ENCODE measurements around the gene FARP1. TPM values are rescaled to one million over a fixed set of nuclear protein-coding genes. Genes with fewer than 3 reads are reported as not detected.
"Not testable (repeated sequence)": the region's sequence is repeated elsewhere in the genome, so short reads cannot be mapped to it uniquely, and the experiment has no call there.

FARP1 gene
- total RNA-seq, 2 donors from 2014 or later: 1.0 to 2.2 TPM

DNA sequence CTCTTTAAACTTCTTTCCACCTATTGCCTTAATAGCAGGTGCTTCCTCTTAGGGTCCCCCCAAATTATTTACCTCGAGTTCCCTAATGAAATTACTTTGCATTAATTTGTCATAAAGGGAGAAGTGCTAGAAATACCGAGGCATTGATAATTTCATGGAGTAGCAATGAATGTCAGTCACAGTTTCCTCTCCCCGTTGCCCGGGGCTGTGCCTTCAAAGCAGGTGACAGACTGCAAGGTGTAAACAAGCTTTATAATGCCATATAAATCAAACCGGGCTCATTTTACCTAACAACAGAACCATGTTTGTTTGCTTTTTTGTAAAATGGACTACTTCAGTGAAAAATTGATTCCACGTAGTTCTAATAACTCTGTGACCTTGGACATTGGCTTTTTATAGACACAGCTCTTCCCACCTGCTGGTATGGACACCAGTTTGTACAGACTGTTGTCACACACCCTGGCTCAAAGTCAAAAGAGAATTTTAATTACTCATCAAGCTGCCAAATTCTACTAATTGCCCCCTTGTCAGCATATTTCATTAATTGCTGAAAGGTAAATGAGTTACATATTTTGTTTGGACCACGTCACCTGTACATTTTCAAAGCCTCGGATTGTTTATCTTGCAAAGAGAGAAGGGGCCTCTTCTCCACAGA lies 262.9 kb downstream of the FARP1 start:
- Mint-ChIP-seq H3K9me3 (no peaks in the 10 kb centered on the region), H3K36me3 (no peaks in the 10 kb centered on the region), H3K27ac (no peak overlapping the region), H3K4me1 (ENCODE audit: low read depth in 2 of 2) (no peaks in the 10 kb centered on the region), H3K4me3 (no peak overlapping the region), H3K27me3 (peaks cover 9 to 38% of the 10 kb centered on the region in 2 donors)
- no peak for ATAC-seq
- DNase-seq (ENCODE audit: low spot score): no peak

- H3K36me3 Mint-ChIP-seq: no peaks in the 10 kb centered on the region
- H3K27me3 Mint-ChIP-seq: peaks cover 12 to 38% of the 10 kb centered on the region in 2 donors
- no peaks in the 10 kb centered on the region for H3K4me1 Mint-ChIP-seq (ENCODE audit: low read depth in 2 of 2)
- H3K4me3 Mint-ChIP-seq: no peak overlapping the region
- DNase-seq (ENCODE audit: low spot score): no peak
- H3K9me3 Mint-ChIP-seq: no peaks in the 10 kb centered on the region
- peak in 1 of 2 donors; percentile 50 for ATAC-seq
- H3K27ac Mint-ChIP-seq: no peak overlapping the region
These were observed 263.5 kb downstream of the FARP1 start for GRCh38 chr13:98406427-98406826.

DNA sequence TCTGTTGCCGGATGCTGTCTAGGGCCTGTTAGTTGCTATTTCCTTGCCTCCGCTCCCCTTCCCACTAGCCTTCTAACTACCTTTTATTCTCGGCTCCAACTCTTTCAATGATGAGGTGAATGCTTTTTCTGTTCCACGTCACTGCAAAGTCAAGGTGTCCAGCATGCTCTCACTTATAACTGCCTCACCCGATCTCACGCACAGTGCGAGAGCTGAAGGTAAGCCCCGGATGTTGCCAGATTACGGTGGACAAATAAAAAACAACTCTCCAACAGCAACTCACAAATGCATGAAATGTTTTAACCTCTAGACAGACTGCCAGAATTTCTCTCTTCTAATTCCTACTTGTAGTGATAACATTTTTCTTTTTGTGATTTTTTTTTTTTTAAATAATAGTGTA lies 264.1 kb downstream of the FARP1 start:
- no peak overlapping the region for H3K4me3 Mint-ChIP-seq
- ATAC-seq (no peak), DNase-seq (ENCODE audit: low spot score) (no peak)
- H3K27ac Mint-ChIP-seq: no peak overlapping the region
- H3K9me3 Mint-ChIP-seq: no peaks in the 10 kb centered on the region
- peaks cover 17 to 39% of the 10 kb centered on the region in 2 donors for H3K27me3 Mint-ChIP-seq
- peaks cover 0 to 3% of the 10 kb centered on the region in 2 donors for H3K4me1 Mint-ChIP-seq (ENCODE audit: low read depth in 2 of 2)
- H3K36me3 Mint-ChIP-seq: no peaks in the 10 kb centered on the region

DNA sequence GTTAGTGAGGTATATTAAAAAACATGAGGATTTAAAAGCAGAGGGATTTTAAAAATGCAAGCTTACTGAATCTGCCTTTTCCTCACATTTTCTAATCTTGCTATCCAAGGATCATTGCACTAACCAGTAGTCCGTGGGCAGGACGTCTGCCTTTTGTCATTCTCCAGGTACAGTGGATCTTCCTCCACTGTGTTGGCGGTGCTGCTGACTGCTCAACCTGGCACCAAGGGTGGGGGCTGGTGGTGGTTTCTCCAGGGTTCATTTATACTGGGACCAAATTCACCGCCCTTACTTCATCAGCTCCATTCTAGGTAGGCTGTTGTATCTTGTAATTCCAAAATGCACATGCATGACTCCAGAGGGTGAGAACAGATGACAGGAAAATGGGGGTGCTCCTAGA lies 264.7 kb downstream of the FARP1 start:
- H3K27ac Mint-ChIP-seq: no peak overlapping the region
- ATAC-seq (no peak), DNase-seq (ENCODE audit: low spot score) (no peak)
- no peaks in the 10 kb centered on the region for H3K9me3 Mint-ChIP-seq
- H3K4me3 Mint-ChIP-seq: no peak overlapping the region
- H3K36me3 Mint-ChIP-seq: no peaks in the 10 kb centered on the region
- H3K4me1 Mint-ChIP-seq (ENCODE audit: low read depth in 2 of 2): peaks cover 0 to 4% of the 10 kb centered on the region in 2 donors
- peaks cover 22 to 43% of the 10 kb centered on the region in 2 donors for H3K27me3 Mint-ChIP-seq

GRCh38 chr13:98409281-98409680 lies 266.4 kb downstream of the FARP1 start:
- H3K36me3 Mint-ChIP-seq: no peaks in the 10 kb centered on the region
- DNase-seq (ENCODE audit: low spot score) (no peak), ATAC-seq (no peak)
- H3K27ac Mint-ChIP-seq: no peak overlapping the region
- no peak overlapping the region for H3K4me3 Mint-ChIP-seq
- H3K4me1 Mint-ChIP-seq (ENCODE audit: low read depth in 2 of 2): peaks cover 0 to 4% of the 10 kb centered on the region in 2 donors
- peaks cover 25 to 45% of the 10 kb centered on the region in 2 donors for H3K27me3 Mint-ChIP-seq
- H3K9me3 Mint-ChIP-seq: no peaks in the 10 kb centered on the region

- peaks cover 23 to 45% of the 10 kb centered on the region in 2 donors for H3K27me3 Mint-ChIP-seq
- H3K36me3 Mint-ChIP-seq: no peaks in the 10 kb centered on the region
- DNase-seq (ENCODE audit: low spot score): no peak
- peaks cover 0 to 4% of the 10 kb centered on the region in 2 donors for H3K4me1 Mint-ChIP-seq (ENCODE audit: low read depth in 2 of 2)
- ATAC-seq: no peak
- H3K4me3 Mint-ChIP-seq: no peak overlapping the region
- H3K9me3 Mint-ChIP-seq: no peaks in the 10 kb centered on the region
- no peak overlapping the region for H3K27ac Mint-ChIP-seq
These were observed 267.7 kb downstream of the FARP1 start for GRCh38 chr13:98410612-98411011.

DNA sequence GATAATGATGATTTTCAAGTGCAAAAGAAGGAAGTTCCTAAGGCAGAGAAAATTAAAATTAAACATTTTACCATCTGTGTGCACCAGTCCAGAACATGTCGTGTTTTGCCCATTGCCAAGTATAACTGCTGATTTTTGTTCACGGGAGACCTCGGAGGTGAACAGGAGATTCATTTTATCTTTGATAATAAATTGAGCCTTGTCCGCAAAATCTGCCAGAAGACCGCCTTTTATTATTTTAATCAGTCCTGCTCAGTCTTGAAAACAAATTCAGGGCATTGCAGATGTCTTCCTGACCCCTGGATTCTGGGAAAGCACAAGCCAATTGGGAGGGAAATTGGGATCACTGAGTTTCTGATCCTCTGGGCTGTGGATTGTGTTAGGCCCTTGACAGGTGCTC lies 268.1 kb downstream of the FARP1 start:
- H3K9me3 Mint-ChIP-seq: no peaks in the 10 kb centered on the region
- H3K4me3 Mint-ChIP-seq: no peak overlapping the region
- no peak overlapping the region for H3K27ac Mint-ChIP-seq
- DNase-seq (ENCODE audit: low spot score) (no peak), ATAC-seq (no peak)
- H3K27me3 Mint-ChIP-seq: peaks cover 23 to 45% of the 10 kb centered on the region in 2 donors
- H3K4me1 Mint-ChIP-seq (ENCODE audit: low read depth in 2 of 2): peaks cover 0 to 4% of the 10 kb centered on the region in 2 donors
- H3K36me3 Mint-ChIP-seq: no peaks in the 10 kb centered on the region

- Mint-ChIP-seq H3K36me3 (peaks cover under 1% of the 10 kb centered on the region), H3K27me3 (peaks cover 23 to 44% of the 10 kb centered on the region in 2 donors), H3K4me1 (ENCODE audit: low read depth in 2 of 2) (peaks cover 0 to 4% of the 10 kb centered on the region in 2 donors), H3K27ac (no peak overlapping the region), H3K9me3 (no peaks in the 10 kb centered on the region), H3K4me3 (no peak overlapping the region)
- DNase-seq (ENCODE audit: low spot score): no peak
- ATAC-seq: no peak
These were observed 268.8 kb downstream of the FARP1 start for GRCh38 chr13:98411617-98412265.

- not testable (repeated sequence) for H3K36me3 Mint-ChIP-seq; H3K4me1 Mint-ChIP-seq (ENCODE audit: low read depth in 2 of 2); H3K27ac Mint-ChIP-seq; ATAC-seq; H3K9me3 Mint-ChIP-seq; H3K4me3 Mint-ChIP-seq; DNase-seq (ENCODE audit: low spot score)
- H3K27me3 Mint-ChIP-seq: peaks cover 24 to 43% of the 10 kb centered on the region in 2 donors
These were observed 270.4 kb downstream of the FARP1 start for GRCh38 chr13:98413278-98413677.

DNA sequence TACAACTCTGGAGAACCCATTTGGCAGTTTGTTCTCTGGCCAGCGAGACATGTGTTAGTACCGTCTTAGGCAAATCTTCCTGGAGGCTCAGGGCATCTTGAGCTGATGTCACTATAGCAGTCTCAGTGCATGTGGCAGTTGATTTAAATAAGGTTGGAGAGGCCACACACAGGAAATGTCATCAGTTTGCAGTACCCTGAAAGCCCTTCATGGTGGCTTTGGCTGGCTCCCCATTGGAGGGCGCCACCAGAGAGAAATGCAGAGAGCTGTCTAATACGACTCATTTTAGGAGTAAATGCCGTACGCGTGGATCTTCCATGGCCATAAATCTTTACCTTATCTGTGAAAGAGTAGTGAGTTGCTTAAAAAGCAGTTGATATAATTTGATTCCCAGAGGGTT lies 270.9 kb downstream of the FARP1 start:
- peaks cover 3% of the 10 kb centered on the region for H3K9me3 Mint-ChIP-seq
- H3K27ac Mint-ChIP-seq: no peak overlapping the region
- peaks cover 24 to 43% of the 10 kb centered on the region in 2 donors for H3K27me3 Mint-ChIP-seq
- H3K4me1 Mint-ChIP-seq (ENCODE audit: low read depth in 2 of 2): peaks cover 0 to 4% of the 10 kb centered on the region in 2 donors
- ATAC-seq (no peak), DNase-seq (ENCODE audit: low spot score) (no peak)
- peaks cover 6% of the 10 kb centered on the region for H3K36me3 Mint-ChIP-seq
- no peak overlapping the region for H3K4me3 Mint-ChIP-seq

- Mint-ChIP-seq H3K4me3 (no peak overlapping the region), H3K27me3 (peaks cover 24 to 39% of the 10 kb centered on the region in 2 donors), H3K4me1 (ENCODE audit: low read depth in 2 of 2) (peaks cover 0 to 4% of the 10 kb centered on the region in 2 donors), H3K36me3 (peaks cover 6% of the 10 kb centered on the region), H3K27ac (no peak overlapping the region), H3K9me3 (peaks cover 3% of the 10 kb centered on the region)
- DNase-seq (ENCODE audit: low spot score): no peak
- peak in 1 of 2 donors; percentile 52 for ATAC-seq
These were observed 272.6 kb downstream of the FARP1 start for GRCh38 chr13:98415326-98416070.

GRCh38 chr13:98416408-98416807 lies 273.5 kb downstream of the FARP1 start:
- Mint-ChIP-seq H3K27me3 (peaks cover 22 to 48% of the 10 kb centered on the region in 2 donors), H3K4me1 (ENCODE audit: low read depth in 2 of 2) (peaks cover 0 to 4% of the 10 kb centered on the region in 2 donors), H3K36me3 (peaks cover 6% of the 10 kb centered on the region), H3K27ac (no peak overlapping the region), H3K9me3 (peaks cover 3% of the 10 kb centered on the region), H3K4me3 (no peak overlapping the region)
- ATAC-seq (no peak), DNase-seq (ENCODE audit: low spot score) (no peak)

- ATAC-seq: no peak
- peaks cover 3% of the 10 kb centered on the region for H3K9me3 Mint-ChIP-seq
- peaks cover 17 to 51% of the 10 kb centered on the region in 2 donors for H3K27me3 Mint-ChIP-seq
- peaks cover 0 to 2% of the 10 kb centered on the region in 2 donors for H3K4me1 Mint-ChIP-seq (ENCODE audit: low read depth in 2 of 2)
- H3K36me3 Mint-ChIP-seq: peaks cover 6% of the 10 kb centered on the region
- H3K4me3 Mint-ChIP-seq: no peak overlapping the region
- H3K27ac Mint-ChIP-seq: no peak overlapping the region
- DNase-seq (ENCODE audit: low spot score): no peak
These were observed 277.1 kb downstream of the FARP1 start for GRCh38 chr13:98419786-98420553.

Measured in natural killer cell treated with Interleukin-12 subunit alpha and Interleukin-12 subunit beta and Interleukin-15 and Interleukin-18, amount 100 ng/mL, for 72 hours (primary cell).